K562 (cell line): ENCODE data around the gene SPAG9. TPM values are rescaled to one million over a fixed set of nuclear protein-coding genes. Genes with fewer than 3 reads are reported as not detected.

Experiments used
- BCLAF1 ChIP-seq, 2 experiments: fragments of 450-650 bp in 1 of 2; IDR thresholded peaks; 2 replicates each; pipeline ENCODE4 v1.6.1; 2011 to 2017; ENCODE audit warnings: low read depth in 2 of 2, antibody characterized with exemption in 1 of 2, borderline replicate concordance in 1 of 2, low read length in 1 of 2, mild to moderate bottlenecking in 1 of 2, mixed read lengths in 1 of 2; ENCODE audit not compliant: control insufficient read depth in 1 of 2
- CAMTA2 ChIP-seq: fragments of 250-450 bp; sonication (Bioruptor Pico); conservative IDR thresholded peaks from 2 replicates; pipeline ENCODE4 v1.5.1; 2022
- NR2F6 ChIP-seq: fragments of 450-650 bp; formaldehyde crosslinking; IDR thresholded peaks from 2 replicates; pipeline ENCODE4 v1.4.0; 2020; ENCODE audit warnings: mild to moderate bottlenecking
- ZNF143 ChIP-seq: sonication (generic); formaldehyde crosslinking; IDR thresholded peaks from 2 replicates; pipeline ENCODE4 v1.9.0; 2022; ENCODE audit warnings: mild to moderate bottlenecking, missing genetic modification reagents
- ZNF263 ChIP-seq: sonication (generic); formaldehyde crosslinking; IDR thresholded peaks from 2 replicates; pipeline ENCODE4 v1.8.0; 2022; ENCODE audit warnings: mild to moderate bottlenecking, missing genetic modification reagents, borderline replicate concordance
- ZNF384 ChIP-seq: IDR thresholded peaks from 2 replicates; pipeline ENCODE4 v1.6.1; 2012; ENCODE audit warnings: low read depth, low read length, improper control_type of control experiment
- ZNF431 ChIP-seq: sonication (generic); formaldehyde crosslinking; IDR thresholded peaks from 2 replicates; pipeline ENCODE4 v1.8.0; 2022; ENCODE audit warnings: mild to moderate bottlenecking, missing genetic modification reagents
- ZNF707 ChIP-seq: fragments of 250-450 bp; sonication (Bioruptor Pico); conservative IDR thresholded peaks from 2 replicates; pipeline ENCODE4 v1.8.0; 2022; ENCODE audit warnings: inconsistent platforms, mild to moderate bottlenecking, moderate library complexity
- ZSCAN29 ChIP-seq: fragments of 450-650 bp; IDR thresholded peaks from 2 replicates; pipeline ENCODE4 v1.6.1; 2017
- polyA plus RNA-seq, 8 experiments: library from polyadenylated mRNA; depleted of rRNA in 4 of 8; stranded (reverse) in 5 of 8; unstranded in 3 of 8; fragments of >200 nt; fragmentation: Nextera tagmentation in 2 of 8; fragmentation: Illumina TruSeq in 1 of 8; extraction: Ambion mirVana in 2 of 8; extraction: Trizol in 1 of 8; gene quantifications; 2 replicates each; pipeline versions ENCODE4 v1.2.1 to v1.2.3, GENCODE V29; 2011 to 2014; ENCODE audit warnings: inconsistent platforms in 1 of 8, missing spikeins in 1 of 8
- total RNA-seq, 7 experiments: library from RNA; depleted of rRNA in 6 of 7; stranded (reverse); fragments of >200 nt in 6 of 7; fragmentation: Illumina TruSeq in 2 of 7; extraction: Trizol in 2 of 7; gene quantifications; 2 replicates each; pipeline versions ENCODE4 v1.2.1 to v1.2.3, GENCODE V29; 2011 to 2021; ENCODE audit warnings: low replicate concordance in 1 of 7
- TF ChIP-seq, protein P1 (sequence below): fragments of 450-650 bp; IDR thresholded peaks from 2 replicates; pipeline ENCODE4 v1.6.1; 2018; ENCODE audit not compliant: partially characterized antibody
- TF ChIP-seq, protein P2 (sequence below), 3 experiments: IDR thresholded peaks in 2 of 3; conservative IDR thresholded peaks in 1 of 3; 2 replicates each; pipeline ENCODE4 v1.5.1; 2011 to 2012; ENCODE audit warnings: low read length in 3 of 3, mild to moderate bottlenecking in 3 of 3, control low read depth in 2 of 3, improper control_type of control experiment in 1 of 3, inconsistent platforms in 1 of 3, low read depth in 1 of 3, mixed read lengths in 1 of 3, moderate library complexity in 1 of 3; ENCODE audit not compliant: insufficient read depth in 2 of 3

The SPAG9 gene
- total and polyA plus RNA-seq, 9 of the 15 experiments (the other 6 are each of a cell fraction or from before 2014, with no cell fraction given) = 12.2 to 99.2 (median 58.2) TPM

DNA sequence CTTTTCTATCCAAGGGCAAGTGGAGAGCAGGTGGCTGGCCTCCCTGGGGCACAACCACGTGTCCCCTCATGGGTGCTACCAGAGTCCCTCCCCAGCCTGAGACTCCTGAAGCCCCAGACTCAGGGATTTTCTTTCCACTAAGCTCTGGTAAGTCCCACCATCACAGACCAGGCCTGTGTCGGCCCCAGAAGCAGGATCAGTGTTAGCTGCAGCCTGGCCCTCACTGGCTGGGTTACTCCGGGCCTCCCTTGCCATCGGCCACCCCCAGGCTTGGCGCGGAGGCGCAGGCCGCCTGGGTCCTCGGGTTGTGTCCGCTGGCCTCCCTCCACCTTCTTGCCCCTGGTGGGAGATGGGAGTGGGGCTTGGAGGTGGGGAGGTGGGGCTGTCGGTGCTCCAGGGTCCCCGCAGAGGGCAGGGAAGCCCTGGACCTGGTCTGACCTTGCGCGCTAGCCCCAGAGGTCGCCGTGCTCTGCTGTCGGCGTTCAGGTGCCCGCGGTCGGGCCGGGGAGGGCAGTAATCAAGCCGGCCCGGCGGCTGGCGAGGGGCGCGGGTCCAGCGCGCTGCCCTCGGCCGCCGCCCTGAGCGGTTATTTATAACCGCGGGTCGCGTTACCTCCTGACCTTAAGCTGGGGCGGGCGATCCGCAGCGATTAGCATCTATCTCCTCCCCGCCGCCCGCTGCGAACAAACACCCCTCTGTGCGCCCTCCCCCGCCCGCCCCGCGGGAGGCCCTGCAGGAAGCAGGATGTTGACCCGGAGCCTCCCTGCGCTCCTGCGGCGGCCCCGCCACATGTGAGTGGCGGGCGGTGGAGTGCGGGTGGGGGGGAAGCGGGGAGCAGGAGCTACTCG, 176.4 kb downstream of the SPAG9 start (continued):
- TF ChIP-seq, protein P1, sequence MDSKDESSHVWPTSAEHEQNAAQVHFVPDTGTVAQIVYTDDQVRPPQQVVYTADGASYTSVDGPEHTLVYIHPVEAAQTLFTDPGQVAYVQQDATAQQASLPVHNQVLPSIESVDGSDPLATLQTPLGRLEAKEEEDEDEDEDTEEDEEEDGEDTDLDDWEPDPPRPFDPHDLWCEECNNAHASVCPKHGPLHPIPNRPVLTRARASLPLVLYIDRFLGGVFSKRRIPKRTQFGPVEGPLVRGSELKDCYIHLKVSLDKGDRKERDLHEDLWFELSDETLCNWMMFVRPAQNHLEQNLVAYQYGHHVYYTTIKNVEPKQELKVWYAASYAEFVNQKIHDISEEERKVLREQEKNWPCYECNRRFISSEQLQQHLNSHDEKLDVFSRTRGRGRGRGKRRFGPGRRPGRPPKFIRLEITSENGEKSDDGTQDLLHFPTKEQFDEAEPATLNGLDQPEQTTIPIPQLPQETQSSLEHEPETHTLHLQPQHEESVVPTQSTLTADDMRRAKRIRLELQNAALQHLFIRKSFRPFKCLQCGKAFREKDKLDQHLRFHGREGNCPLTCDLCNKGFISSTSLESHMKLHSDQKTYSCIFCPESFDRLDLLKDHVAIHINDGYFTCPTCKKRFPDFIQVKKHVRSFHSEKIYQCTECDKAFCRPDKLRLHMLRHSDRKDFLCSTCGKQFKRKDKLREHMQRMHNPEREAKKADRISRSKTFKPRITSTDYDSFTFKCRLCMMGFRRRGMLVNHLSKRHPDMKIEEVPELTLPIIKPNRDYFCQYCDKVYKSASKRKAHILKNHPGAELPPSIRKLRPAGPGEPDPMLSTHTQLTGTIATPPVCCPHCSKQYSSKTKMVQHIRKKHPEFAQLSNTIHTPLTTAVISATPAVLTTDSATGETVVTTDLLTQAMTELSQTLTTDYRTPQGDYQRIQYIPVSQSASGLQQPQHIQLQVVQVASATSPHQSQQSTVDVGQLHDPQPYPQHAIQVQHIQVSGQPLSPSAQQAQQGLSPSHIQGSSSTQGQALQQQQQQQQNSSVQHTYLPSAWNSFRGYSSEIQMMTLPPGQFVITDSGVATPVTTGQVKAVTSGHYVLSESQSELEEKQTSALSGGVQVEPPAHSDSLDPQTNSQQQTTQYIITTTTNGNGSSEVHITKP = no peak
- TF ChIP-seq ZSCAN29 = no peak
- TF ChIP-seq CAMTA2 (CRISPR knock-in tag) = peak; percentile 72; the same call in 1 of the 2 replicates
- TF ChIP-seq, protein P2, sequence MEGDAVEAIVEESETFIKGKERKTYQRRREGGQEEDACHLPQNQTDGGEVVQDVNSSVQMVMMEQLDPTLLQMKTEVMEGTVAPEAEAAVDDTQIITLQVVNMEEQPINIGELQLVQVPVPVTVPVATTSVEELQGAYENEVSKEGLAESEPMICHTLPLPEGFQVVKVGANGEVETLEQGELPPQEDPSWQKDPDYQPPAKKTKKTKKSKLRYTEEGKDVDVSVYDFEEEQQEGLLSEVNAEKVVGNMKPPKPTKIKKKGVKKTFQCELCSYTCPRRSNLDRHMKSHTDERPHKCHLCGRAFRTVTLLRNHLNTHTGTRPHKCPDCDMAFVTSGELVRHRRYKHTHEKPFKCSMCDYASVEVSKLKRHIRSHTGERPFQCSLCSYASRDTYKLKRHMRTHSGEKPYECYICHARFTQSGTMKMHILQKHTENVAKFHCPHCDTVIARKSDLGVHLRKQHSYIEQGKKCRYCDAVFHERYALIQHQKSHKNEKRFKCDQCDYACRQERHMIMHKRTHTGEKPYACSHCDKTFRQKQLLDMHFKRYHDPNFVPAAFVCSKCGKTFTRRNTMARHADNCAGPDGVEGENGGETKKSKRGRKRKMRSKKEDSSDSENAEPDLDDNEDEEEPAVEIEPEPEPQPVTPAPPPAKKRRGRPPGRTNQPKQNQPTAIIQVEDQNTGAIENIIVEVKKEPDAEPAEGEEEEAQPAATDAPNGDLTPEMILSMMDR (IDR thresholded peaks at IDR 0.05 in 2 of 3, conservative IDR thresholded peaks at IDR 0.05 in 1 of 3; ENCODE audit: insufficient read depth in 2 of 3, low read depth in 1 of 3, low read length in 3 of 3) = no peak
- TF ChIP-seq ZNF431 (CRISPR knock-in tag) = no peak
- 0 out of 2 replicates have a peak, but pooled peaks have one; percentile 72 for TF ChIP-seq NR2F6 (CRISPR knock-in tag)
- TF ChIP-seq ZNF384 = no peak
- TF ChIP-seq ZNF707 (CRISPR knock-in tag) = no peak
- TF ChIP-seq BCLAF1 (IDR thresholded peaks at IDR 0.05; ENCODE audit: borderline replicate concordance in 1 of 2, control insufficient read depth in 1 of 2, low read depth in 2 of 2, low read length in 1 of 2) = no peak
- TF ChIP-seq ZNF143 (CRISPR knock-in tag) = no peak
- 0 out of 2 replicates have a peak, but pooled peaks have one; percentile 55 for TF ChIP-seq ZNF263 (CRISPR knock-in tag)
